CD14-positive monocyte (primary cell): ENCODE results near the gene RAB1A. TPM values are rescaled to one million over a fixed set of nuclear protein-coding genes. Genes with fewer than 3 reads are reported as not detected.

Experiments used
- DNase-seq, 3 donors: peaks; one replicate each; pipeline ENCODE4 v3.0.0-alpha.2; 2011 to 2022
- H2AFZ ChIP-seq: 2 replicates; pipeline ENCODE4 v1.6.0; 2012; ENCODE audit warnings: mild to moderate bottlenecking, low read depth, low read length, inconsistent platforms; ENCODE audit not compliant: insufficient read depth, poor library complexity, severe bottlenecking
- H3K27ac ChIP-seq, 2 donors: 1 replicate in 1 of 2; 2 replicates in 1 of 2; pipeline ENCODE4 v1.5.1; 2012 to 2013; ENCODE audit warnings: low read length in 2 of 2, control low read depth in 1 of 2, inconsistent platforms in 1 of 2, low read depth in 1 of 2, mild to moderate bottlenecking in 1 of 2
- H3K27me3 ChIP-seq, 2 donors: one replicate each; pipeline versions ENCODE4 v1.6.0 to v1.6.1; 2011 to 2013; ENCODE audit warnings: low read length in 2 of 2; ENCODE audit not compliant: control insufficient read depth in 2 of 2, insufficient read depth in 2 of 2
- H3K36me3 ChIP-seq, 2 donors: replicated peaks in 1 of 2; 1 replicate in 1 of 2; 2 replicates in 1 of 2; pipeline versions ENCODE4 v1.5.1 to v1.6.1; 2012 to 2013; ENCODE audit warnings: low read length in 2 of 2, control low read depth in 1 of 2, inconsistent platforms in 1 of 2, mild to moderate bottlenecking in 1 of 2; ENCODE audit not compliant: insufficient read depth in 2 of 2, control insufficient read depth in 1 of 2
- H3K4me1 ChIP-seq, 2 donors: 1 replicate in 1 of 2; 2 replicates in 1 of 2; pipeline versions ENCODE4 v1.5.1 to v1.6.1; 2012 to 2013; ENCODE audit warnings: low read length in 2 of 2, control low read depth in 1 of 2, inconsistent platforms in 1 of 2, mild to moderate bottlenecking in 1 of 2, moderate library complexity in 1 of 2; ENCODE audit not compliant: insufficient read depth in 2 of 2, control insufficient read depth in 1 of 2
- H3K4me2 ChIP-seq: replicated peaks from 2 replicates; pipeline ENCODE3; 2012; ENCODE audit warnings: low read length, moderate library complexity, mild to moderate bottlenecking; ENCODE audit not compliant: poor library complexity, severe bottlenecking; ENCODE audit errors: extremely low read depth
- H3K4me3 ChIP-seq, 3 experiments: fragments of 200-600 bp in 1 of 3; sonication (generic) in 1 of 3; replicated peaks in 1 of 3; 1 replicate in 2 of 3; 2 replicates in 1 of 3; pipeline ENCODE4 v1.5.1; 2011 to 2013; ENCODE audit warnings: low read length in 3 of 3, mild to moderate bottlenecking in 3 of 3, control low read depth in 2 of 3, low read depth in 2 of 3, inconsistent platforms in 1 of 3, moderate library complexity in 1 of 3
- H3K79me2 ChIP-seq: 2 replicates; pipeline ENCODE4 v1.6.0; 2012; ENCODE audit warnings: mild to moderate bottlenecking, control low read depth, inconsistent platforms, low read length, moderate library complexity; ENCODE audit not compliant: insufficient read depth
- H3K9ac ChIP-seq: 2 replicates; pipeline ENCODE4 v1.6.0; 2017; ENCODE audit warnings: low read length, mild to moderate bottlenecking; ENCODE audit not compliant: insufficient read depth, poor library complexity, severe bottlenecking
- H3K9me3 ChIP-seq, 2 donors: replicated peaks in 1 of 2; 1 replicate in 1 of 2; 2 replicates in 1 of 2; pipeline versions ENCODE4 v1.5.1 to v1.6.1; 2012 to 2013; ENCODE audit warnings: low read length in 2 of 2, control low read depth in 1 of 2; ENCODE audit not compliant: control insufficient read depth in 1 of 2, insufficient read depth in 1 of 2
- H4K20me1 ChIP-seq: 2 replicates; pipeline ENCODE4 v1.6.0; 2012; ENCODE audit warnings: mild to moderate bottlenecking, low read length, control low read depth, moderate library complexity; ENCODE audit not compliant: insufficient read depth
- H3K27ac Mint-ChIP-seq, 7 donors: one replicate each; pipeline ENCODE4 v1.8.0; 2020; ENCODE audit warnings: mild to moderate bottlenecking in 7 of 7, mixed read lengths in 7 of 7, moderate library complexity in 6 of 7, inconsistent platforms in 2 of 7
- H3K27me3 Mint-ChIP-seq, 3 donors: one replicate each; pipeline ENCODE4 v1.8.0; 2021 to 2022; ENCODE audit warnings: low read depth in 3 of 3, mild to moderate bottlenecking in 3 of 3, mixed read lengths in 3 of 3, moderate library complexity in 3 of 3, inconsistent platforms in 1 of 3
- H3K36me3 Mint-ChIP-seq, 2 donors: one replicate each; pipeline ENCODE4 v1.8.0; 2020; ENCODE audit warnings: mixed read lengths in 2 of 2, inconsistent platforms in 1 of 2, mild to moderate bottlenecking in 1 of 2
- H3K4me1 Mint-ChIP-seq: one replicate; pipeline ENCODE4 v1.8.0; 2020; ENCODE audit warnings: mild to moderate bottlenecking, mixed read lengths
- H3K4me3 Mint-ChIP-seq, 2 donors: one replicate each; pipeline ENCODE4 v1.8.0; 2020; ENCODE audit warnings: mild to moderate bottlenecking in 2 of 2, mixed read lengths in 2 of 2, moderate library complexity in 1 of 2
- H3K9me3 Mint-ChIP-seq, 7 donors: one replicate each; pipeline ENCODE4 v1.8.0; 2020 to 2022; ENCODE audit warnings: mixed read lengths in 7 of 7, mild to moderate bottlenecking in 6 of 7, moderate library complexity in 6 of 7, inconsistent platforms in 2 of 7
- CTCF ChIP-seq: fragments of 200-600 bp; IDR thresholded peaks from one replicate; pipeline ENCODE4 v1.8.0; 2022; ENCODE audit warnings: antibody characterized with exemption, mild to moderate bottlenecking
- WGBS: methylation state at CpG from one replicate; pipeline ENCODE4 v1.1.5; 2013; ENCODE audit warnings: missing lambda C conversion rate; ENCODE audit not compliant: insufficient coverage; 5-methylcytosine and 5-hydroxymethylcytosine counted together
- intact Hi-C, 2 donors: fragments of 100-400 bp; cut with micrococcal nuclease; formaldehyde crosslinking; loops; one replicate each; pipeline versions ENCODE4 v1.15.0 to v1.15.1; 2023
- polyA plus RNA-seq, 3 donors: library from polyadenylated mRNA; depleted of rRNA in 1 of 3; unstranded in 2 of 3; stranded (reverse) in 1 of 3; fragments of 300-500 nt in 2 of 3; fragments of >200 nt in 1 of 3; fragmentation: Illumina TruSeq in 2 of 3; gene quantifications; 1 replicate in 2 of 3; 2 replicates in 1 of 3; pipeline ENCODE4 v1.2.3, GENCODE V29; 2012 to 2021

Gene RAB1A
- polyA plus RNA-seq, 3 donors: 106 to 124 (median 110) TPM

DNA sequence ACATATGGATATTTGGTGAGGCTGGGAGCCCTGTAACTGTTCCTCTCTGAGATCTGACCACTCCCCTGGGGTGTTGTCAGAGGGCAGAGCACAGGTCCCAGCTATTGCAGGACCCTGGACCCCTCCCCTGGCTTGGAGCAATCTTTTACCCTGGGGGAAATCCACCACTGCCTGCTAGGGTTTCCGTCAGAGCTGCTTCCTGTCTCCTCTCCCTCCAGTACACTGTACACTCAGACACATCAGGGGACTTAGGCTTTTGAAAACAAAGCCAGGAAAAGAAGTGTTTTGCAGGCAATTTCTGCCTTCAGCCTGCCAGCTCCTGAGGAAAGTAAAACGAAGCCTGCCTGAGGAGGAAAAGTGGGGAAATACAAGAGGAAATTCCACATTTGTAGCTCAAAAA, 86.9 kb downstream of the RAB1A start:
- H3K4me1 ChIP-seq: peaks cover 4 to 7% of the 10 kb centered on the region in 2 donors
- no peak overlapping the region for H3K4me3 Mint-ChIP-seq
- intact Hi-C loops: loop anchor here in 1 of 2 donors (10.0 kb wide), 1 partner anchor 458 kb away; no protein-coding TSS in a partner anchor
- H3K4me3 ChIP-seq: no peak overlapping the region
- peaks cover 13 to 23% (median 17%) of the 10 kb centered on the region in 7 donors for H3K9me3 Mint-ChIP-seq
- TF ChIP-seq CTCF: no peak
- H3K27ac Mint-ChIP-seq: no peak overlapping the region
- peaks cover 12 to 13% of the 10 kb centered on the region in 2 donors for H3K9me3 ChIP-seq
- no peak for DNase-seq
- WGBS: 60% methylated on average over 1 of the region's 2 CpGs
- no peaks in the 10 kb centered on the region for H4K20me1 ChIP-seq
- no peak overlapping the region for H3K27ac ChIP-seq
- H2AFZ ChIP-seq: no peak overlapping the region
- H3K9ac ChIP-seq: no peak overlapping the region
- no peaks in the 10 kb centered on the region for H3K27me3 ChIP-seq
- peaks cover 7 to 45% of the 10 kb centered on the region in 2 donors for H3K36me3 ChIP-seq
- H3K27me3 Mint-ChIP-seq: peaks cover 0 to 2% (median 0%) of the 10 kb centered on the region in 3 donors
- no peaks in the 10 kb centered on the region for H3K79me2 ChIP-seq
- H3K4me2 ChIP-seq: no peak overlapping the region
- H3K36me3 Mint-ChIP-seq: peaks cover 43 to 46% of the 10 kb centered on the region in 2 donors
- peaks cover 8% of the 10 kb centered on the region for H3K4me1 Mint-ChIP-seq

GRCh38 chr2:65040400-65041261, 89.3 kb downstream of the RAB1A start:
- Histone ChIP-seq H3K36me3 (peaks cover 7 to 36% of the 10 kb centered on the region in 2 donors), H3K27me3 (no peaks in the 10 kb centered on the region), H3K9me3 (peaks cover 10 to 12% of the 10 kb centered on the region in 2 donors), H4K20me1 (no peaks in the 10 kb centered on the region), H3K9ac (no peak overlapping the region), H3K27ac (no peak overlapping the region), H3K4me1 (peaks cover 4 to 7% of the 10 kb centered on the region in 2 donors), H3K79me2 (no peaks in the 10 kb centered on the region), H3K4me3 (no peak overlapping the region), H3K4me2 (peak overlapping the region; percentile 55), H2AFZ (peak overlapping the region; percentile 66)
- peak; percentile 95 for TF ChIP-seq CTCF
- Mint-ChIP-seq H3K27me3 (peaks cover 0 to 2% (median 0%) of the 10 kb centered on the region in 3 donors), H3K27ac (no peak overlapping the region), H3K36me3 (peaks cover 37 to 42% of the 10 kb centered on the region in 2 donors), H3K4me3 (peak overlapping the region; percentile 38 to 80), H3K9me3 (peaks cover 13 to 21% (median 16%) of the 10 kb centered on the region in 7 donors), H3K4me1 (peaks cover 8% of the 10 kb centered on the region)
- intact Hi-C loops: loop anchor here (2.0 to 10.0 kb wide), 2 partner anchors 124 to 456 kb away; no protein-coding TSS in a partner anchor
- DNase-seq: peak; percentile 76 to 81 (median 80)
- WGBS: 14% methylated on average over 7 of the region's 13 CpGs
